ENCODE measurements around the gene MX1.

- TF ChIP-seq CTCF (conservative IDR thresholded peaks at IDR 0.05; ENCODE audit: low read length) (peak; percentile 86), EZH2phosphoT487 (IDR thresholded peaks at IDR 0.05; ENCODE audit: borderline replicate concordance) (no peak)
These were observed 34.8 kb downstream of the MX1 start for GRCh38 chr21:41460578-41461527.

Measured in Loucy (cell line).